HepG2 (cell line): ENCODE results near the gene SUPT4H1. TPM values are rescaled to one million over a fixed set of nuclear protein-coding genes. Genes with fewer than 3 reads are reported as not detected.
A peak's percentile ranks its signal among the peaks of the same experiment; 100 is the strongest.

Experiments used
- ARHGAP35 ChIP-seq: sonication (generic); formaldehyde crosslinking; IDR thresholded peaks from 2 replicates; pipeline ENCODE4 v1.9.0; 2022; ENCODE audit warnings: mild to moderate bottlenecking, inconsistent platforms, moderate library complexity, missing genetic modification reagents, borderline replicate concordance
- ARNTL ChIP-seq: sonication (generic); formaldehyde crosslinking; IDR thresholded peaks from 2 replicates; pipeline ENCODE4 v1.4.0; 2020; ENCODE audit warnings: mild to moderate bottlenecking, missing genetic modification reagents
- ATF7-NPFF ChIP-seq: sonication (generic); formaldehyde crosslinking; IDR thresholded peaks from 2 replicates; pipeline ENCODE4 v1.8.1; 2023; ENCODE audit warnings: mild to moderate bottlenecking, low read depth, missing genetic modification reagents, moderate library complexity
- DZIP1 ChIP-seq: sonication (generic); formaldehyde crosslinking; IDR thresholded peaks from 2 replicates; pipeline ENCODE4 v1.5.0; 2020; ENCODE audit warnings: mild to moderate bottlenecking, missing genetic modification reagents
- HNRNPK ChIP-seq: fragments of 200-400 bp; formaldehyde crosslinking; IDR thresholded peaks from 2 replicates; pipeline ENCODE4 v1.6.1; 2018; ENCODE audit warnings: low read length, low read depth, moderate library complexity, mild to moderate bottlenecking; ENCODE audit not compliant: poor library complexity, severe bottlenecking
- PCBP2 ChIP-seq: fragments of 200-400 bp; formaldehyde crosslinking; optimal IDR thresholded peaks from 2 replicates; pipeline ENCODE3; 2018; ENCODE audit warnings: low read length, low read depth; ENCODE audit not compliant: poor library complexity, severe bottlenecking
- PHF8 ChIP-seq: sonication (generic); formaldehyde crosslinking; IDR thresholded peaks from 2 replicates; pipeline ENCODE4 v1.5.0; 2020; ENCODE audit warnings: missing genetic modification reagents
- SETDB1 ChIP-seq: sonication (generic); formaldehyde crosslinking; IDR thresholded peaks from 2 replicates; pipeline ENCODE4 v1.5.1; 2020; ENCODE audit warnings: missing genetic modification reagents, mild to moderate bottlenecking, borderline replicate concordance
- SKIL ChIP-seq: sonication (generic); formaldehyde crosslinking; IDR thresholded peaks from 2 replicates; pipeline ENCODE4 v1.8.0; 2022; ENCODE audit warnings: missing genetic modification reagents, mild to moderate bottlenecking, moderate library complexity, borderline replicate concordance
- SUZ12 ChIP-seq: fragments of 150-350 bp; IDR thresholded peaks from 2 replicates; pipeline ENCODE4 v1.6.1; 2014; ENCODE audit warnings: low read depth, low read length
- TFDP1 ChIP-seq: IDR thresholded peaks from 2 replicates; pipeline ENCODE4 v1.6.1; 2016; ENCODE audit warnings: missing compliant biosample characterization, missing genetic modification reagents, borderline replicate concordance
- ZBTB1 ChIP-seq: sonication (generic); formaldehyde crosslinking; IDR thresholded peaks from 2 replicates; pipeline ENCODE4 v1.4.0; 2020; ENCODE audit warnings: missing genetic modification reagents, borderline replicate concordance
- ZNF160 ChIP-seq: sonication (generic); formaldehyde crosslinking; IDR thresholded peaks from 2 replicates; pipeline ENCODE4 v1.8.0; 2022; ENCODE audit warnings: mild to moderate bottlenecking, inconsistent platforms, missing genetic modification reagents
- ZNF18 ChIP-seq: sonication (generic); formaldehyde crosslinking; IDR thresholded peaks from 2 replicates; pipeline ENCODE4 v1.8.0; 2022; ENCODE audit warnings: mild to moderate bottlenecking, missing genetic modification reagents; ENCODE audit not compliant: insufficient replicate concordance
- ZNF256 ChIP-seq: sonication (generic); formaldehyde crosslinking; conservative IDR thresholded peaks from 2 replicates; pipeline ENCODE4 v1.4.0; 2020; ENCODE audit warnings: missing genetic modification reagents
- ZNF503 ChIP-seq: sonication (generic); formaldehyde crosslinking; IDR thresholded peaks from 2 replicates; pipeline ENCODE4 v1.4.0; 2020; ENCODE audit warnings: missing genetic modification reagents
- ZNF709 ChIP-seq: sonication (generic); formaldehyde crosslinking; IDR thresholded peaks from 2 replicates; pipeline ENCODE4 v1.5.0; 2020; ENCODE audit warnings: mild to moderate bottlenecking, missing genetic modification reagents
- ZSCAN12 ChIP-seq: sonication (generic); formaldehyde crosslinking; IDR thresholded peaks from 2 replicates; pipeline ENCODE4 v1.9.0; 2021; ENCODE audit warnings: mild to moderate bottlenecking, missing genetic modification reagents
- ZSCAN31 ChIP-seq: sonication (generic); formaldehyde crosslinking; IDR thresholded peaks from 2 replicates; pipeline ENCODE4 v1.5.0; 2020; ENCODE audit warnings: low read depth, mild to moderate bottlenecking, missing genetic modification reagents
- polyA plus RNA-seq, 8 experiments: library from polyadenylated mRNA; depleted of rRNA in 3 of 8; stranded (reverse) in 7 of 8; unstranded in 1 of 8; fragments of >200 nt; fragmentation: Illumina TruSeq in 4 of 8; extraction: Trizol in 4 of 8; gene quantifications; 2 replicates each; pipeline versions ENCODE4 v1.2.1 to v1.2.3, GENCODE V29; 2011 to 2016; ENCODE audit warnings: low read depth in 4 of 8, missing spikeins in 1 of 8, mixed read lengths in 1 of 8; ENCODE audit not compliant: insufficient read depth in 1 of 8
- total RNA-seq, 5 experiments: library from RNA; depleted of rRNA; stranded (reverse); fragments of >200 nt; fragmentation: Illumina TruSeq; extraction: Trizol; gene quantifications; 2 replicates each; pipeline ENCODE4 v1.2.3, GENCODE V29; 2016; ENCODE audit warnings: low read depth in 1 of 5

The SUPT4H1 gene
- total and polyA plus RNA-seq, 2 of the 13 experiments (the other 11 are each of a cell fraction or from before 2014, with no cell fraction given): 155 to 244 TPM

GRCh38 chr17:58391302-58391984, 39.4 kb upstream of the SUPT4H1 start (continued):
- TF ChIP-seq ZNF503 (peak; percentile 100), ZNF709 (CRISPR knock-in tag) (peak; percentile 69; the same call in 1 of the 2 replicates), TFDP1 (CRISPR knock-in tag) (no peak), HNRNPK (no peak), DZIP1 (no peak), ZBTB1 (CRISPR knock-in tag) (no peak), PHF8 (CRISPR knock-in tag) (peak; percentile 65), ARHGAP35 (CRISPR knock-in tag) (no peak; the same call in 1 of the 2 replicates), SUZ12 (no peak), ZSCAN31 (CRISPR knock-in tag) (peak; percentile 99), ATF7-NPFF (CRISPR knock-in tag) (peak; percentile 68), SKIL (CRISPR knock-in tag) (peak; percentile 97), ZSCAN12 (CRISPR knock-in tag) (peak; percentile 80; the same call in 1 of the 2 replicates), ZNF256 (CRISPR knock-in tag) (peak; percentile 89), ZNF160 (CRISPR knock-in tag) (peak; percentile 96), ZNF18 (CRISPR knock-in tag) (peak; percentile 87), PCBP2 (no peak), SETDB1 (CRISPR knock-in tag) (0 out of 2 replicates have a peak, but pooled peaks have one; percentile 68), ARNTL (CRISPR knock-in tag) (peak; percentile 95)
